SK-N-MC (cell line): ENCODE measurements around the gene DDI1.

Experiments used
- EZH2 ChIP-seq: fragments of 200-600 bp; sonication (generic); IDR thresholded peaks from one replicate; pipeline ENCODE4 v1.6.1; 2017; ENCODE audit warnings: antibody characterized with exemption
- POLR2AphosphoS5 ChIP-seq: IDR thresholded peaks from 2 replicates; pipeline ENCODE4 v1.6.1; 2012; ENCODE audit warnings: mild to moderate bottlenecking, low read depth, low read length, borderline replicate concordance

DNA sequence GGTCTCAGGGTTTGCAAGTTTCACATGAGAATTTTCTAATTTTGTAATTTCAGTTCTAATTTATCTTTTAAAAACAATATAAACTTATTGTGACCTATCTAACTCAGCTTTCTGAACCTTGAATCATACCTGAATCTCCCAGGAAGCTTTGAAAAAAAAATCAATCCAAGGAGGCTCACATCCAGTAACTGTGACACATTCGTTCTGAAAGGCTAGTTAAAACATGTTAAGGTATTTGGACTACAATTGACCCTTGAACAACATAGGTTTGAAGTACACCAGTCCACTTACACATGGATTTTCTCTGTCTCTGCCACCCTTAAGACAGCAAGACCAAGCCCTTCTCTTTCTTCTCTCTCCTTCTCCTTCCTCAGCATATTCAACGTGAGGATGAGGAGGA lies 40.0 kb downstream of the DDI1 start:
- no peak for TF ChIP-seq EZH2
- TF ChIP-seq POLR2AphosphoS5 = no peak
